SK-N-SH (cell line): ENCODE data around the gene GPR17. TPM values are rescaled to one million over a fixed set of nuclear protein-coding genes. Genes with fewer than 3 reads are reported as not detected.

Experiments
- CTCF ChIA-PET: fragments of 300-600, 350-600 bp; formaldehyde crosslinking; extraction: SDS; loops from one replicate; lab custom pipeline; 2021; lab: Yijun Ruan, JAX
- POLR2A ChIA-PET: fragments of 350-600 bp; sonication (Branson Sonifier 250); formaldehyde crosslinking; extraction: SDS; loops from one replicate; lab custom pipeline; 2020; ENCODE audit warnings: antibody characterized with exemption, inconsistent platforms; lab: Yijun Ruan, JAX
- DNase-seq: peaks from one replicate; pipeline ENCODE4 v3.0.0; 2012
- H2AFZ ChIP-seq: fragments of 200-600 bp; sonication (generic); 2 replicates; pipeline ENCODE4 v1.8.1; 2016; ENCODE audit warnings: antibody characterized with exemption, mild to moderate bottlenecking, low read depth
- H3F3A ChIP-seq: fragments of 200-600 bp; sonication (generic); replicated peaks from 2 replicates; pipeline ENCODE3; 2016; ENCODE audit warnings: antibody characterized with exemption, mild to moderate bottlenecking; ENCODE audit not compliant: insufficient read depth
- H3K27ac ChIP-seq, 2 experiments: fragments of 200-500 bp in 1 of 2; fragments of 200-600 bp in 1 of 2; sonication (Bioruptor generic) in 1 of 2; sonication (generic), shearing (Covaris generic) in 1 of 2; 2 replicates each; pipeline versions ENCODE4 v1.5.1 to v1.6.1; 2014 to 2016; ENCODE audit warnings: low read depth in 2 of 2, inconsistent platforms in 1 of 2, low read length in 1 of 2, mild to moderate bottlenecking in 1 of 2, mixed read lengths in 1 of 2
- H3K27me3 ChIP-seq: fragments of 200-600 bp; sonication (generic), shearing (Covaris generic); 2 replicates; pipeline ENCODE4 v1.6.1; 2016; ENCODE audit warnings: mixed run types; ENCODE audit not compliant: insufficient read depth
- H3K36me3 ChIP-seq, 2 experiments: fragments of 200-500 bp in 1 of 2; fragments of 200-600 bp in 1 of 2; sonication (Bioruptor generic) in 1 of 2; sonication (generic) in 1 of 2; replicated peaks in 1 of 2; 2 replicates each; pipeline versions ENCODE3 to v1.5.1; 2014 to 2016; ENCODE audit warnings: low read length in 1 of 2, mild to moderate bottlenecking in 1 of 2; ENCODE audit not compliant: insufficient read depth in 2 of 2, control insufficient read depth in 1 of 2
- H3K4me1 ChIP-seq, 2 experiments: fragments of 200-500 bp in 1 of 2; fragments of 200-600 bp in 1 of 2; sonication (Bioruptor generic) in 1 of 2; sonication (generic), shearing (Covaris generic) in 1 of 2; 2 replicates each; pipeline versions ENCODE4 v1.5.1 to v1.6.1; 2014 to 2016; ENCODE audit warnings: low read depth in 1 of 2, low read length in 1 of 2, mixed run types in 1 of 2; ENCODE audit not compliant: insufficient read depth in 2 of 2, control insufficient read depth in 1 of 2
- H3K4me2 ChIP-seq: fragments of 200-600 bp; sonication (generic), shearing (Covaris generic); 2 replicates; pipeline ENCODE4 v1.6.1; 2017; ENCODE audit warnings: mixed run types
- H3K4me3 ChIP-seq, 2 experiments: fragments of 200-500 bp in 1 of 2; fragments of 200-600 bp in 1 of 2; sonication (Bioruptor generic) in 1 of 2; sonication (generic), shearing (Covaris generic) in 1 of 2; 2 replicates each; pipeline versions ENCODE4 v1.5.1 to v1.8.1; 2014 to 2016; ENCODE audit warnings: low read depth in 2 of 2, inconsistent platforms in 1 of 2, low read length in 1 of 2, mild to moderate bottlenecking in 1 of 2, mixed read lengths in 1 of 2, moderate library complexity in 1 of 2
- H3K79me2 ChIP-seq: fragments of 200-600 bp; sonication (generic); 2 replicates; pipeline ENCODE4 v1.8.1; 2017; ENCODE audit warnings: mild to moderate bottlenecking; ENCODE audit not compliant: insufficient read depth
- H3K9ac ChIP-seq: fragments of 200-600 bp; sonication (generic); 2 replicates; pipeline ENCODE4 v1.6.1; 2017; ENCODE audit warnings: mixed run types
- H3K9me2 ChIP-seq: fragments of 200-600 bp; sonication (generic); 2 replicates; pipeline ENCODE4 v1.6.1; 2017; ENCODE audit warnings: mixed run types
- H3K9me3 ChIP-seq: fragments of 200-600 bp; sonication (generic); 2 replicates; pipeline ENCODE4 v1.6.1; 2017; ENCODE audit warnings: mixed run types, mild to moderate bottlenecking, moderate library complexity
- H4K20me1 ChIP-seq: fragments of 200-600 bp; sonication (generic); 2 replicates; pipeline ENCODE4 v1.6.1; 2017; ENCODE audit warnings: mild to moderate bottlenecking, mixed run types; ENCODE audit not compliant: insufficient read depth
- CTCF ChIP-seq: fragments of 200-600 bp; sonication (generic); IDR thresholded peaks from 2 replicates; pipeline ENCODE4 v1.6.1; 2017; ENCODE audit warnings: antibody characterized with exemption, mild to moderate bottlenecking, moderate library complexity
- EP300 ChIP-seq, 2 experiments: IDR thresholded peaks; 2 replicates each; pipeline versions ENCODE4 v1.4.0 to v1.6.1; 2012; ENCODE audit warnings: borderline replicate concordance in 1 of 2, low read depth in 1 of 2, low read length in 1 of 2
- EZH2phosphoT487 ChIP-seq: fragments of 200-600 bp; sonication (generic); IDR thresholded peaks from 2 replicates; pipeline ENCODE4 v1.6.1; 2017; ENCODE audit warnings: low read depth, mixed run types, mild to moderate bottlenecking, antibody characterized with exemption, moderate library complexity, borderline replicate concordance
- FOSL2 ChIP-seq: IDR thresholded peaks from 2 replicates; pipeline ENCODE4 v1.4.0; 2012; ENCODE audit warnings: low read depth, mild to moderate bottlenecking, moderate library complexity, borderline replicate concordance
- FOXJ3 ChIP-seq: sonication (generic); formaldehyde crosslinking; IDR thresholded peaks from 2 replicates; pipeline ENCODE4 v1.5.1; 2020; ENCODE audit warnings: mild to moderate bottlenecking, missing genetic modification reagents
- FOXM1 ChIP-seq: IDR thresholded peaks from 2 replicates; pipeline ENCODE4 v1.4.0; 2012; ENCODE audit warnings: low read depth, mild to moderate bottlenecking
- GABPA ChIP-seq: IDR thresholded peaks from 2 replicates; pipeline ENCODE4 v1.4.0; 2012; ENCODE audit warnings: low read depth, mild to moderate bottlenecking
- JUND ChIP-seq: IDR thresholded peaks from 2 replicates; pipeline ENCODE4 v1.4.0; 2012
- NRF1 ChIP-seq: IDR thresholded peaks from 2 replicates; pipeline ENCODE4 v1.6.1; 2012; ENCODE audit warnings: low read depth, mild to moderate bottlenecking, low read length
- POLR2AphosphoS5 ChIP-seq: IDR thresholded peaks from 2 replicates; pipeline ENCODE4 v1.6.1; 2012; ENCODE audit warnings: low read depth, low read length
- REST ChIP-seq: IDR thresholded peaks from 2 replicates; pipeline ENCODE4 v1.6.1; 2012; ENCODE audit warnings: mild to moderate bottlenecking, low read depth, low read length, moderate library complexity
- RFX5 ChIP-seq: IDR thresholded peaks from 2 replicates; pipeline ENCODE4 v1.6.1; 2012; ENCODE audit warnings: mild to moderate bottlenecking, improper control_type of control experiment, low read length
- SIN3A ChIP-seq: IDR thresholded peaks from 2 replicates; pipeline ENCODE4 v1.6.1; 2012; ENCODE audit warnings: low read depth, mild to moderate bottlenecking, low read length, moderate library complexity, borderline replicate concordance
- TAF1 ChIP-seq: IDR thresholded peaks from 2 replicates; pipeline ENCODE4 v1.6.1; 2012; ENCODE audit warnings: low read depth, mild to moderate bottlenecking, low read length, moderate library complexity, borderline replicate concordance
- USF2 ChIP-seq: fragments of 150-350 bp; IDR thresholded peaks from 2 replicates; pipeline ENCODE4 v1.6.1; 2017; ENCODE audit warnings: antibody characterized with exemption, low read length, low read depth, borderline replicate concordance
- YY1 ChIP-seq: IDR thresholded peaks from 2 replicates; pipeline ENCODE4 v1.4.0; 2012; ENCODE audit warnings: low read depth, mild to moderate bottlenecking
- WGBS: methylation state at CpG from one replicate; pipeline ENCODE4 v1.1.6; 2017; ENCODE audit warnings: low lambda C conversion rate; 5-methylcytosine and 5-hydroxymethylcytosine counted together
- polyA plus RNA-seq, 3 experiments: library from polyadenylated mRNA; depleted of rRNA; stranded (reverse); fragments of >200 nt; gene quantifications; 2 replicates each; pipeline ENCODE4 v1.2.3, GENCODE V29; 2012
- TF ChIP-seq, protein P1 (sequence below): IDR thresholded peaks from 2 replicates; pipeline ENCODE4 v1.4.0; 2012; ENCODE audit warnings: low read depth
- TF ChIP-seq, protein P2 (sequence below): IDR thresholded peaks from 2 replicates; pipeline ENCODE4; 2012

GPR17 gene
- polyA plus RNA-seq, 1 of the 3 experiments (the other 2 are of a cell fraction) = 0.03 TPM

DNA sequence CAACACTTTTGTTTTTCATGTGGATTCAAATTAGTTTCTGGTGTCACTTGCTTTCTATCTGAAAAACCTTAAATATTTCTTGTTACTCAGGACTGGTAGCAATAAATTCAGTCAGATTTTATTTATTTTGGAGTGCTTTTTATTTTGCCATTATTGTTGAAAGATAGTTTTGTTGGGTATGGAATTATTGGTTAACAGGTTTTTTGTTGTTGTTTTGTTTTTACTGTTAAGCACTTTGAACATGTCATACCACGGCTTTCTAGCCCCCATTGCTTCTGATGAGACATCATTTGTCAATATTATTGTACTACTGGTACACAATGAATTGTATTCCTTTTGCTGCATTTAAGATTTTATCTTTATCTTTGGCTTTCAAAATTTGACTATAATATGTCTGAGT is 42.5 kb downstream of the GPR17 start:
- no peaks in the 10 kb centered on the region for H3K36me3 ChIP-seq
- ChIA-PET CTCF (no interaction called here), POLR2A (no interaction called here)
- H3K9me3 ChIP-seq = 0 out of 2 replicates have a peak, but pooled peaks cover 9% of the 10 kb centered on the region
- no peaks in the 10 kb centered on the region; a peak in 1 of 4 replicates for H3K4me1 ChIP-seq
- no peak overlapping the region for H3K4me2 ChIP-seq
- WGBS = 8% methylated on average over 1 of the region's 1 CpG
- H3K27me3 ChIP-seq = no peaks in the 10 kb centered on the region
- no peak for DNase-seq
- no peak overlapping the region for H3K4me3 ChIP-seq
- no peaks in the 10 kb centered on the region for H3F3A ChIP-seq
- H3K79me2 ChIP-seq = no peaks in the 10 kb centered on the region
- TF ChIP-seq FOSL2 (no peak), FOXM1 (no peak), RFX5 (no peak), SIN3A (no peak), JUND (no peak), POLR2AphosphoS5 (no peak), NRF1 (no peak), CTCF (no peak), YY1 (no peak), TAF1 (no peak), FOXJ3 (CRISPR knock-in tag) (no peak), EP300 (IDR thresholded peaks at IDR 0.05; ENCODE audit: borderline replicate concordance in 1 of 2, low read depth in 1 of 2, low read length in 1 of 2) (no peak), REST (no peak), EZH2phosphoT487 (no peak), GABPA (no peak), USF2 (no peak)
- TF ChIP-seq, protein P1, sequence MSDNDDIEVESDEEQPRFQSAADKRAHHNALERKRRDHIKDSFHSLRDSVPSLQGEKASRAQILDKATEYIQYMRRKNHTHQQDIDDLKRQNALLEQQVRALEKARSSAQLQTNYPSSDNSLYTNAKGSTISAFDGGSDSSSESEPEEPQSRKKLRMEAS = no peak
- TF ChIP-seq, protein P2, sequence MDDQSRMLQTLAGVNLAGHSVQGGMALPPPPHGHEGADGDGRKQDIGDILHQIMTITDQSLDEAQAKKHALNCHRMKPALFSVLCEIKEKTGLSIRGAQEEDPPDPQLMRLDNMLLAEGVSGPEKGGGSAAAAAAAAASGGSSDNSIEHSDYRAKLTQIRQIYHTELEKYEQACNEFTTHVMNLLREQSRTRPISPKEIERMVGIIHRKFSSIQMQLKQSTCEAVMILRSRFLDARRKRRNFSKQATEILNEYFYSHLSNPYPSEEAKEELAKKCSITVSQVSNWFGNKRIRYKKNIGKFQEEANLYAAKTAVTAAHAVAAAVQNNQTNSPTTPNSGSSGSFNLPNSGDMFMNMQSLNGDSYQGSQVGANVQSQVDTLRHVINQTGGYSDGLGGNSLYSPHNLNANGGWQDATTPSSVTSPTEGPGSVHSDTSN = no peak
- H3K9me2 ChIP-seq = no peaks in the 10 kb centered on the region
- no peak overlapping the region for H3K9ac ChIP-seq
- H4K20me1 ChIP-seq = no peaks in the 10 kb centered on the region
- H2AFZ ChIP-seq = no peak overlapping the region
- H3K27ac ChIP-seq = no peak overlapping the region
